Panc1 (cell line): Measurements from ENCODE around the gene SMIM7. TPM values are rescaled to one million over a fixed set of nuclear protein-coding genes. Genes with fewer than 3 reads are reported as not detected.

Experiments
- ATAC-seq: fragments of 200-7000 bp; cut with Tn5 transposase; 2 replicates; pipeline ENCODE4 v1.9.1; 2020; ENCODE audit warnings: mild to moderate bottlenecking, moderate library complexity
- BruUV-seq: library from RNA; stranded (reverse); fragments of 400-500 nt; replicated peaks from 2 replicates; lab custom pipeline; 2021; lab: Mats Ljungman, UMichigan
- CTCF ChIA-PET: fragments of 300-600 bp; sonication (Branson Sonifier 250); formaldehyde crosslinking; loops from one replicate; lab custom pipeline; 2022; ENCODE audit warnings: antibody characterized with exemption; lab: Charles Lee
- POLR2A ChIA-PET: fragments of 300-600 bp; sonication (Branson Sonifier 250); formaldehyde crosslinking; loops from one replicate; lab custom pipeline; 2022; ENCODE audit warnings: antibody characterized with exemption; lab: Charles Lee
- DNase-seq: peaks from one replicate; pipeline ENCODE4 v3.0.0-alpha.2; 2010; ENCODE audit warnings: low read depth, low spot score
- H3K27ac ChIP-seq: 2 replicates; pipeline ENCODE4 v1.5.1; 2011; ENCODE audit warnings: mild to moderate bottlenecking, low read length, inconsistent platforms
- H3K27me3 ChIP-seq: fragments of 200-500 bp; sonication (Bioruptor generic); 2 replicates; pipeline ENCODE4 v1.6.0; 2014; ENCODE audit warnings: low read length, inconsistent platforms; ENCODE audit not compliant: control insufficient read depth, insufficient read depth
- H3K36me3 ChIP-seq: fragments of 200-500 bp; sonication (Bioruptor generic); 2 replicates; pipeline ENCODE4 v1.5.1; 2014; ENCODE audit warnings: inconsistent platforms, mild to moderate bottlenecking, low read length, moderate library complexity; ENCODE audit not compliant: control insufficient read depth, insufficient read depth
- H3K4me1 ChIP-seq: 2 replicates; pipeline ENCODE4 v1.5.1; 2011; ENCODE audit warnings: inconsistent platforms, mild to moderate bottlenecking, low read length, moderate library complexity; ENCODE audit not compliant: control insufficient read depth, insufficient read depth
- H3K4me3 ChIP-seq, 2 experiments: 2 replicates each; pipeline ENCODE4 v1.5.1; 2011 to 2012; ENCODE audit warnings: low read depth in 2 of 2, low read length in 2 of 2, mild to moderate bottlenecking in 2 of 2, inconsistent platforms in 1 of 2, moderate library complexity in 1 of 2
- H3K9me3 ChIP-seq: fragments of 200-500 bp; sonication (Bioruptor generic); 2 replicates; pipeline ENCODE4 v1.5.1; 2014; ENCODE audit warnings: low read depth, mild to moderate bottlenecking, inconsistent platforms, low read length, moderate library complexity; ENCODE audit not compliant: control insufficient read depth, insufficient read depth
- CTCF ChIP-seq: fragments of 450-650 bp; IDR thresholded peaks from 2 replicates; pipeline ENCODE4 v1.5.1; 2017; ENCODE audit warnings: mild to moderate bottlenecking
- POLR2AphosphoS5 ChIP-seq: IDR thresholded peaks from 2 replicates; pipeline ENCODE4 v1.6.1; 2012; ENCODE audit warnings: mild to moderate bottlenecking, low read depth, low read length, moderate library complexity
- REST ChIP-seq, 2 experiments: IDR thresholded peaks; 2 replicates each; pipeline ENCODE4 v1.6.1; 2011 to 2012; ENCODE audit warnings: low read depth in 2 of 2, control low read depth in 1 of 2, low read length in 1 of 2, mild to moderate bottlenecking in 1 of 2, moderate library complexity in 1 of 2; ENCODE audit not compliant: insufficient read depth in 1 of 2
- SIN3A ChIP-seq: IDR thresholded peaks from 2 replicates; pipeline ENCODE4 v1.6.1; 2012; ENCODE audit warnings: low read depth, mild to moderate bottlenecking, low read length, moderate library complexity, borderline replicate concordance; ENCODE audit not compliant: insufficient read depth
- TCF7L2 ChIP-seq: IDR thresholded peaks from 2 replicates; pipeline ENCODE4 v1.6.1; 2011; ENCODE audit warnings: mild to moderate bottlenecking, low read depth, low read length, inconsistent platforms
- in situ Hi-C: cut with HindIII; loops from 2 replicates; pipeline ENCODE4 v1.10.0; 2016; ENCODE audit warnings: low sequenced_read_pairs, low pct_unique_long_range_greater_than_20kb
- intact Hi-C: fragments of 100-400 bp; cut with micrococcal nuclease; formaldehyde crosslinking; loops from one replicate; pipeline ENCODE4 v1.10.0; 2022; ENCODE audit not compliant: unreplicated experiment
- total RNA-seq: library from RNA; stranded (reverse); gene quantifications from one replicate; pipeline ENCODE4 v1.2.1, GENCODE V29; 2021; ENCODE audit not compliant: unreplicated experiment

Gene SMIM7
- total RNA-seq, 1 experiment from 2014 or later = 70.7 TPM

- no peaks in the 10 kb centered on the region for H3K9me3 ChIP-seq
- no peak overlapping the region for H3K27ac ChIP-seq
- H3K4me3 ChIP-seq = no peak overlapping the region
- DNase-seq (no peak), ATAC-seq (no peak)
- CTCF ChIA-PET = no interaction called here
- H3K36me3 ChIP-seq = no peaks in the 10 kb centered on the region
- TF ChIP-seq SIN3A (no peak), CTCF (no peak), REST (IDR thresholded peaks at IDR 0.05; ENCODE audit: insufficient read depth in 1 of 2, low read depth in 2 of 2, low read length in 1 of 2) (no peak), POLR2AphosphoS5 (no peak), TCF7L2 (no peak)
- intact Hi-C loops = no loop called here
- in situ Hi-C loops = no loop called here
- BruUV-seq = no TSS peak
- POLR2A ChIA-PET = no interaction called here
- no peaks in the 10 kb centered on the region; the same call in 1 of the 2 replicates for H3K4me1 ChIP-seq
- H3K27me3 ChIP-seq = no peaks in the 10 kb centered on the region
These were observed 60.1 kb downstream of the SMIM7 start for GRCh38 chr19:16599655-16600346.

GRCh38 chr19:16598848-16599247, 61.1 kb downstream of the SMIM7 start:
- POLR2A ChIA-PET = no interaction called here
- CTCF ChIA-PET = no interaction called here

More at GRCh38 chr19:16598848-16599247, 61.1 kb downstream of the SMIM7 start:
- no peak overlapping the region for H3K4me3 ChIP-seq
- no TSS peak for BruUV-seq
- no peaks in the 10 kb centered on the region for H3K27me3 ChIP-seq
- no peaks in the 10 kb centered on the region; the same call in 1 of the 2 replicates for H3K4me1 ChIP-seq
- no peaks in the 10 kb centered on the region for H3K9me3 ChIP-seq
- no peak for ATAC-seq
- intact Hi-C loops = no loop called here
- H3K27ac ChIP-seq = no peak overlapping the region
- in situ Hi-C loops = no loop called here
- no peaks in the 10 kb centered on the region for H3K36me3 ChIP-seq
- no peak for TF ChIP-seq REST (IDR thresholded peaks at IDR 0.05; ENCODE audit: insufficient read depth in 1 of 2, low read depth in 2 of 2, low read length in 1 of 2)
- no peak for TF ChIP-seq SIN3A
- TF ChIP-seq CTCF = no peak
- TF ChIP-seq TCF7L2 = no peak
- TF ChIP-seq POLR2AphosphoS5 = no peak
- no peak for DNase-seq
